SK-N-SH (cell line): ENCODE measurements around the gene MYRF. TPM values are rescaled to one million over a fixed set of nuclear protein-coding genes. Genes with fewer than 3 reads are reported as not detected.

Source experiments
- CTCF ChIA-PET: fragments of 300-600, 350-600 bp; formaldehyde crosslinking; extraction: SDS; loops from one replicate; lab custom pipeline; 2021; lab: Yijun Ruan, JAX
- POLR2A ChIA-PET: fragments of 350-600 bp; sonication (Branson Sonifier 250); formaldehyde crosslinking; extraction: SDS; loops from one replicate; lab custom pipeline; 2020; ENCODE audit warnings: antibody characterized with exemption, inconsistent platforms; lab: Yijun Ruan, JAX
- DNase-seq: peaks from one replicate; pipeline ENCODE4 v3.0.0; 2012
- H2AFZ ChIP-seq: fragments of 200-600 bp; sonication (generic); 2 replicates; pipeline ENCODE4 v1.8.1; 2016; ENCODE audit warnings: antibody characterized with exemption, mild to moderate bottlenecking, low read depth
- H3F3A ChIP-seq: fragments of 200-600 bp; sonication (generic); replicated peaks from 2 replicates; pipeline ENCODE3; 2016; ENCODE audit warnings: antibody characterized with exemption, mild to moderate bottlenecking; ENCODE audit not compliant: insufficient read depth
- H3K27ac ChIP-seq, 2 experiments: fragments of 200-500 bp in 1 of 2; fragments of 200-600 bp in 1 of 2; sonication (Bioruptor generic) in 1 of 2; sonication (generic), shearing (Covaris generic) in 1 of 2; 2 replicates each; pipeline versions ENCODE4 v1.5.1 to v1.6.1; 2014 to 2016; ENCODE audit warnings: low read depth in 2 of 2, inconsistent platforms in 1 of 2, low read length in 1 of 2, mild to moderate bottlenecking in 1 of 2, mixed read lengths in 1 of 2
- H3K27me3 ChIP-seq: fragments of 200-600 bp; sonication (generic), shearing (Covaris generic); 2 replicates; pipeline ENCODE4 v1.6.1; 2016; ENCODE audit warnings: mixed run types; ENCODE audit not compliant: insufficient read depth
- H3K36me3 ChIP-seq, 2 experiments: fragments of 200-500 bp in 1 of 2; fragments of 200-600 bp in 1 of 2; sonication (Bioruptor generic) in 1 of 2; sonication (generic) in 1 of 2; replicated peaks in 1 of 2; 2 replicates each; pipeline versions ENCODE3 to v1.5.1; 2014 to 2016; ENCODE audit warnings: low read length in 1 of 2, mild to moderate bottlenecking in 1 of 2; ENCODE audit not compliant: insufficient read depth in 2 of 2, control insufficient read depth in 1 of 2
- H3K4me1 ChIP-seq, 2 experiments: fragments of 200-500 bp in 1 of 2; fragments of 200-600 bp in 1 of 2; sonication (Bioruptor generic) in 1 of 2; sonication (generic), shearing (Covaris generic) in 1 of 2; 2 replicates each; pipeline versions ENCODE4 v1.5.1 to v1.6.1; 2014 to 2016; ENCODE audit warnings: low read depth in 1 of 2, low read length in 1 of 2, mixed run types in 1 of 2; ENCODE audit not compliant: insufficient read depth in 2 of 2, control insufficient read depth in 1 of 2
- H3K4me2 ChIP-seq: fragments of 200-600 bp; sonication (generic), shearing (Covaris generic); 2 replicates; pipeline ENCODE4 v1.6.1; 2017; ENCODE audit warnings: mixed run types
- H3K4me3 ChIP-seq, 2 experiments: fragments of 200-500 bp in 1 of 2; fragments of 200-600 bp in 1 of 2; sonication (Bioruptor generic) in 1 of 2; sonication (generic), shearing (Covaris generic) in 1 of 2; 2 replicates each; pipeline versions ENCODE4 v1.5.1 to v1.8.1; 2014 to 2016; ENCODE audit warnings: low read depth in 2 of 2, inconsistent platforms in 1 of 2, low read length in 1 of 2, mild to moderate bottlenecking in 1 of 2, mixed read lengths in 1 of 2, moderate library complexity in 1 of 2
- H3K79me2 ChIP-seq: fragments of 200-600 bp; sonication (generic); 2 replicates; pipeline ENCODE4 v1.8.1; 2017; ENCODE audit warnings: mild to moderate bottlenecking; ENCODE audit not compliant: insufficient read depth
- H3K9ac ChIP-seq: fragments of 200-600 bp; sonication (generic); 2 replicates; pipeline ENCODE4 v1.6.1; 2017; ENCODE audit warnings: mixed run types
- H3K9me2 ChIP-seq: fragments of 200-600 bp; sonication (generic); 2 replicates; pipeline ENCODE4 v1.6.1; 2017; ENCODE audit warnings: mixed run types
- H3K9me3 ChIP-seq: fragments of 200-600 bp; sonication (generic); 2 replicates; pipeline ENCODE4 v1.6.1; 2017; ENCODE audit warnings: mixed run types, mild to moderate bottlenecking, moderate library complexity
- H4K20me1 ChIP-seq: fragments of 200-600 bp; sonication (generic); 2 replicates; pipeline ENCODE4 v1.6.1; 2017; ENCODE audit warnings: mild to moderate bottlenecking, mixed run types; ENCODE audit not compliant: insufficient read depth
- CHD2 ChIP-seq: fragments of 150-350 bp; IDR thresholded peaks from 2 replicates; pipeline ENCODE4 v1.6.1; 2018; ENCODE audit warnings: low read length; ENCODE audit not compliant: partially characterized antibody
- CTCF ChIP-seq: fragments of 200-600 bp; sonication (generic); IDR thresholded peaks from 2 replicates; pipeline ENCODE4 v1.6.1; 2017; ENCODE audit warnings: antibody characterized with exemption, mild to moderate bottlenecking, moderate library complexity
- ELF1 ChIP-seq: IDR thresholded peaks from 2 replicates; pipeline ENCODE4 v1.4.0; 2012
- FOXM1 ChIP-seq: IDR thresholded peaks from 2 replicates; pipeline ENCODE4 v1.4.0; 2012; ENCODE audit warnings: low read depth, mild to moderate bottlenecking
- GABPA ChIP-seq: IDR thresholded peaks from 2 replicates; pipeline ENCODE4 v1.4.0; 2012; ENCODE audit warnings: low read depth, mild to moderate bottlenecking
- MEF2A ChIP-seq: IDR thresholded peaks from 2 replicates; pipeline ENCODE4 v1.4.0; 2012; ENCODE audit warnings: low read depth, borderline replicate concordance
- MXI1 ChIP-seq: IDR thresholded peaks from 2 replicates; pipeline ENCODE4 v1.6.1; 2012; ENCODE audit warnings: mild to moderate bottlenecking, low read depth, low read length, improper control_type of control experiment
- POLR2AphosphoS5 ChIP-seq: IDR thresholded peaks from 2 replicates; pipeline ENCODE4 v1.6.1; 2012; ENCODE audit warnings: low read depth, low read length
- REST ChIP-seq: IDR thresholded peaks from 2 replicates; pipeline ENCODE4 v1.6.1; 2012; ENCODE audit warnings: mild to moderate bottlenecking, low read depth, low read length, moderate library complexity
- RFX5 ChIP-seq: IDR thresholded peaks from 2 replicates; pipeline ENCODE4 v1.6.1; 2012; ENCODE audit warnings: mild to moderate bottlenecking, improper control_type of control experiment, low read length
- RXRA ChIP-seq: IDR thresholded peaks from 2 replicates; pipeline ENCODE4 v1.4.0; 2012; ENCODE audit warnings: low read depth, mild to moderate bottlenecking, borderline replicate concordance
- SIN3A ChIP-seq: IDR thresholded peaks from 2 replicates; pipeline ENCODE4 v1.6.1; 2012; ENCODE audit warnings: low read depth, mild to moderate bottlenecking, low read length, moderate library complexity, borderline replicate concordance
- TEAD4 ChIP-seq: IDR thresholded peaks from 2 replicates; pipeline ENCODE4 v1.4.0; 2012; ENCODE audit warnings: mild to moderate bottlenecking, borderline replicate concordance; ENCODE audit not compliant: insufficient read depth
- USF2 ChIP-seq: fragments of 150-350 bp; IDR thresholded peaks from 2 replicates; pipeline ENCODE4 v1.6.1; 2017; ENCODE audit warnings: antibody characterized with exemption, low read length, low read depth, borderline replicate concordance
- YY1 ChIP-seq: IDR thresholded peaks from 2 replicates; pipeline ENCODE4 v1.4.0; 2012; ENCODE audit warnings: low read depth, mild to moderate bottlenecking
- ZBTB33 ChIP-seq: IDR thresholded peaks from 2 replicates; pipeline ENCODE4 v1.4.0; 2012; ENCODE audit warnings: low read depth, borderline replicate concordance
- WGBS: methylation state at CpG from one replicate; pipeline ENCODE4 v1.1.6; 2017; ENCODE audit warnings: low lambda C conversion rate; 5-methylcytosine and 5-hydroxymethylcytosine counted together
- polyA plus RNA-seq, 3 experiments: library from polyadenylated mRNA; depleted of rRNA; stranded (reverse); fragments of >200 nt; gene quantifications; 2 replicates each; pipeline ENCODE4 v1.2.3, GENCODE V29; 2012

MYRF gene
- polyA plus RNA-seq, 1 of the 3 experiments (the other 2 are of a cell fraction), result 2.8 TPM

GRCh38 chr11:61730240-61730994, 22.0 kb upstream of the MYRF start:
- H3K79me2 ChIP-seq, result no peaks in the 10 kb centered on the region
- no peak overlapping the region for H3K9ac ChIP-seq
- H3K4me1 ChIP-seq, result peaks cover 0 to 5% of the 10 kb centered on the region in 2 experiments; a peak in 1 of 4 replicates
- no peak overlapping the region for H3K4me2 ChIP-seq
- H4K20me1 ChIP-seq, result peaks cover 2% of the 10 kb centered on the region; the same call in 1 of the 2 replicates
- H3K27me3 ChIP-seq, result no peaks in the 10 kb centered on the region
- H3K9me3 ChIP-seq, result no peaks in the 10 kb centered on the region
- peaks cover 0 to 15% of the 10 kb centered on the region in 2 experiments for H3K36me3 ChIP-seq
- WGBS, result 71% methylated on average over 10 of the region's 13 CpGs
- no peaks in the 10 kb centered on the region for H3K9me2 ChIP-seq
- H2AFZ ChIP-seq, result no peak overlapping the region
- TF ChIP-seq FOXM1 (no peak), GABPA (no peak), TEAD4 (no peak), MXI1 (no peak), RXRA (no peak), POLR2AphosphoS5 (no peak), ZBTB33 (no peak), MEF2A (no peak), CTCF (no peak)
- H3K4me3 ChIP-seq, result no peak overlapping the region
- no peaks in the 10 kb centered on the region for H3F3A ChIP-seq
- no peak overlapping the region for H3K27ac ChIP-seq
- ChIA-PET POLR2A (no interaction called here), CTCF (interaction anchor here (0.7 to 1.8 kb wide), 6 partner anchors 17 to 378 kb away, joined by 3 to 5 read pairs (median 3); no protein-coding TSS in a partner anchor)
- DNase-seq, result no peak

- ChIA-PET POLR2A (interaction anchor here (1.9 kb wide), 1 partner anchor 13 kb away, joined by 7 read pairs; no protein-coding TSS in a partner anchor), CTCF (interaction anchor here (0.8 to 5.3 kb wide), 8 partner anchors 10 to 150 kb away, joined by 3 to 64 read pairs (median 4); partner anchors contain the start of gene SYT7)
- H3K9ac ChIP-seq, result no peak overlapping the region
- no peaks in the 10 kb centered on the region for H3F3A ChIP-seq
- WGBS, result 90% methylated on average over 17 of the region's 19 CpGs
- peaks cover 0 to 5% of the 10 kb centered on the region in 2 experiments; a peak in 1 of 4 replicates for H3K4me1 ChIP-seq
- H3K79me2 ChIP-seq, result no peaks in the 10 kb centered on the region
- no peak overlapping the region for H3K4me2 ChIP-seq
- H3K27me3 ChIP-seq, result no peaks in the 10 kb centered on the region
- H4K20me1 ChIP-seq, result peaks cover 2% of the 10 kb centered on the region; the same call in 1 of the 2 replicates
- H3K36me3 ChIP-seq, result peaks cover 0 to 21% of the 10 kb centered on the region in 2 experiments
- no peaks in the 10 kb centered on the region for H3K9me3 ChIP-seq
- H3K27ac ChIP-seq, result no peak overlapping the region
- no peak overlapping the region for H3K4me3 ChIP-seq
- H3K9me2 ChIP-seq, result no peaks in the 10 kb centered on the region
- DNase-seq, result no peak
- H2AFZ ChIP-seq, result no peak overlapping the region
- no peak for TF ChIP-seq USF2
- no peak for TF ChIP-seq CHD2
- no peak for TF ChIP-seq SIN3A
- TF ChIP-seq RFX5, result no peak
- no peak for TF ChIP-seq YY1
- no peak for TF ChIP-seq REST
- no peak for TF ChIP-seq TEAD4
- TF ChIP-seq ELF1, result no peak
Measured at GRCh38 chr11:61731211-61731951, 21.1 kb upstream of the MYRF start.
